Measurements from ENCODE around the gene EGFL6. TPM values are rescaled to one million over a fixed set of nuclear protein-coding genes. Genes with fewer than 3 reads are reported as not detected.

EGFL6 gene
- total RNA-seq, 1 experiment from 2014 or later = not detected

- CTCF ChIA-PET = no interaction called here
- ATAC-seq = no peak
Measured at GRCh38 chrX:13614154-13614553, 44.8 kb downstream of the EGFL6 start.

GRCh38 chrX:13620207-13620606 is 50.8 kb downstream of the EGFL6 start:
- Histone ChIP-seq H3K9me2 (replicated peaks; ENCODE audit: low read length) (no peaks in the 10 kb centered on the region), H3K79me2 (ENCODE audit: low read length) (no peaks in the 10 kb centered on the region), H3K36me3 (ENCODE audit: low read depth, low read length) (no peaks in the 10 kb centered on the region), H3K27ac (ENCODE audit: low read length) (no peak overlapping the region), H3K4me2 (ENCODE audit: low read length) (no peak overlapping the region), H3K9ac (ENCODE audit: low read length) (no peak overlapping the region), H3K9me3 (ENCODE audit: low read length) (no peaks in the 10 kb centered on the region), H4K20me1 (ENCODE audit: low read length) (no peaks in the 10 kb centered on the region), H3K4me1 (ENCODE audit: insufficient read depth, low read length) (no peaks in the 10 kb centered on the region), H2AFZ (ENCODE audit: low read length) (no peak overlapping the region), H3F3A (ENCODE audit: low read length, unreplicated experiment) (no peaks in the 10 kb centered on the region), H3K27me3 (ENCODE audit: low read length) (peaks cover 13% of the 10 kb centered on the region), H3K4me3 (ENCODE audit: low read length) (no peak overlapping the region)
- ChIA-PET POLR2A (ENCODE audit: unreplicated experiment) (no interaction called here), CTCF (no interaction called here)
- ATAC-seq (no peak), DNase-seq (no peak)
- TF ChIP-seq EZH2phosphoT487 (IDR thresholded peaks at IDR 0.05; ENCODE audit: borderline replicate concordance, low read length) (no peak), EZH2 (IDR thresholded peaks at IDR 0.05; ENCODE audit: low read length, unreplicated experiment) (no peak)
- BruUV-seq (replicated peaks) = no TSS peak
- intact Hi-C loops (cut with micrococcal nuclease) = no loop called here

More at GRCh38 chrX:13614154-13614553, 44.8 kb downstream of the EGFL6 start:
- H3K4me2 ChIP-seq (ENCODE audit: low read length) = no peak overlapping the region
- no peak overlapping the region for H3K4me3 ChIP-seq (ENCODE audit: low read length)
- TF ChIP-seq EZH2 (IDR thresholded peaks at IDR 0.05; ENCODE audit: low read length, unreplicated experiment) = no peak
- no peak for TF ChIP-seq CTCF (conservative IDR thresholded peaks at IDR 0.05; ENCODE audit: low read depth, low read length)
- TF ChIP-seq EZH2phosphoT487 (IDR thresholded peaks at IDR 0.05; ENCODE audit: borderline replicate concordance, low read length) = no peak
- no peaks in the 10 kb centered on the region for H3K4me1 ChIP-seq (ENCODE audit: insufficient read depth, low read length)
- H3F3A ChIP-seq (ENCODE audit: low read length, unreplicated experiment) = no peaks in the 10 kb centered on the region
- no peak overlapping the region for H2AFZ ChIP-seq (ENCODE audit: low read length)
- H3K27me3 ChIP-seq (ENCODE audit: low read length) = peaks cover 9% of the 10 kb centered on the region
- POLR2A ChIA-PET (ENCODE audit: unreplicated experiment) = no interaction called here
- BruUV-seq (replicated peaks) = no TSS peak
- H4K20me1 ChIP-seq (ENCODE audit: low read length) = no peaks in the 10 kb centered on the region
- no peak overlapping the region for H3K27ac ChIP-seq (ENCODE audit: low read length)
- DNase-seq = no peak
- H3K9me2 ChIP-seq (replicated peaks; ENCODE audit: low read length) = no peaks in the 10 kb centered on the region
- intact Hi-C loops (cut with micrococcal nuclease) = no loop called here
- H3K36me3 ChIP-seq (ENCODE audit: low read depth, low read length) = no peaks in the 10 kb centered on the region
- no peaks in the 10 kb centered on the region for H3K9me3 ChIP-seq (ENCODE audit: low read length)
- no peak overlapping the region for H3K9ac ChIP-seq (ENCODE audit: low read length)
- H3K79me2 ChIP-seq (ENCODE audit: low read length) = no peaks in the 10 kb centered on the region

- intact Hi-C loops (cut with micrococcal nuclease) = no loop called here
- CTCF ChIA-PET = no interaction called here
- ATAC-seq = no peak
Measured at GRCh38 chrX:13622401-13622964, 53.1 kb downstream of the EGFL6 start.

More at GRCh38 chrX:13622401-13622964, 53.1 kb downstream of the EGFL6 start:
- H4K20me1 ChIP-seq (ENCODE audit: low read length) = no peaks in the 10 kb centered on the region
- H3K9me3 ChIP-seq (ENCODE audit: low read length) = no peaks in the 10 kb centered on the region
- no TSS peak for BruUV-seq (replicated peaks)
- no peaks in the 10 kb centered on the region for H3K9me2 ChIP-seq (replicated peaks; ENCODE audit: low read length)
- H3K27ac ChIP-seq (ENCODE audit: low read length) = no peak overlapping the region
- no peak overlapping the region for H3K4me2 ChIP-seq (ENCODE audit: low read length)
- H3K9ac ChIP-seq (ENCODE audit: low read length) = no peak overlapping the region
- H3F3A ChIP-seq (ENCODE audit: low read length, unreplicated experiment) = no peaks in the 10 kb centered on the region
- H3K27me3 ChIP-seq (ENCODE audit: low read length) = peaks cover 25% of the 10 kb centered on the region
- no peaks in the 10 kb centered on the region for H3K79me2 ChIP-seq (ENCODE audit: low read length)
- no peak overlapping the region for H2AFZ ChIP-seq (ENCODE audit: low read length)
- H3K4me3 ChIP-seq (ENCODE audit: low read length) = no peak overlapping the region
- TF ChIP-seq EZH2phosphoT487 (IDR thresholded peaks at IDR 0.05; ENCODE audit: borderline replicate concordance, low read length) = no peak
- no peak for TF ChIP-seq EZH2 (IDR thresholded peaks at IDR 0.05; ENCODE audit: low read length, unreplicated experiment)
- TF ChIP-seq CTCF (conservative IDR thresholded peaks at IDR 0.05; ENCODE audit: low read depth, low read length) = no peak
- H3K4me1 ChIP-seq (ENCODE audit: insufficient read depth, low read length) = no peaks in the 10 kb centered on the region
- no peak for DNase-seq
- POLR2A ChIA-PET (ENCODE audit: unreplicated experiment) = no interaction called here
- no peaks in the 10 kb centered on the region for H3K36me3 ChIP-seq (ENCODE audit: low read depth, low read length)

All from PC-3 (cell line).